Fibroblast of pulmonary artery (primary cell): ENCODE results near the gene ST6GAL1.
"Not testable (repeated sequence)": the region's sequence is repeated elsewhere in the genome, so short reads cannot be mapped to it uniquely, and the experiment has no call there.

Experiments
- DNase-seq: peaks from one replicate; pipeline ENCODE4 v3.0.0-alpha.2; 2010; ENCODE audit warnings: low read depth
- H3K4me3 ChIP-seq: replicated peaks from 2 replicates; pipeline ENCODE4 v1.5.1; 2011; ENCODE audit warnings: low read depth, mild to moderate bottlenecking, control low read depth, low read length, moderate library complexity
- CTCF ChIP-seq: IDR thresholded peaks from 2 replicates; pipeline ENCODE4 v1.5.1; 2011; ENCODE audit warnings: mild to moderate bottlenecking, control low read depth, low read length, inconsistent platforms; ENCODE audit errors: missing control alignments

The ST6GAL1 gene

GRCh38 chr3:186902154-186902553 lies 28.2 kb upstream of the ST6GAL1 start:
- H3K4me3 ChIP-seq = no peak overlapping the region
- TF ChIP-seq CTCF = no peak
- DNase-seq = no peak

GRCh38 chr3:186902713-186903112 lies 27.6 kb upstream of the ST6GAL1 start:
- H3K4me3 ChIP-seq = no peak overlapping the region
- no peak for TF ChIP-seq CTCF
- DNase-seq = no peak

GRCh38 chr3:186903676-186904075 lies 26.6 kb upstream of the ST6GAL1 start:
- DNase-seq, H3K4me3 ChIP-seq: not testable (repeated sequence)

GRCh38 chr3:186907075-186907474 lies 23.3 kb upstream of the ST6GAL1 start:
- not testable (repeated sequence) for DNase-seq, H3K4me3 ChIP-seq

- H3K4me3 ChIP-seq = no peak overlapping the region
- no peak for DNase-seq
- TF ChIP-seq CTCF = no peak
Measured at GRCh38 chr3:186909078-186909853, 21.1 kb upstream of the ST6GAL1 start.

GRCh38 chr3:186915806-186916796 lies 14.2 kb upstream of the ST6GAL1 start:
- no peak for TF ChIP-seq CTCF
- H3K4me3 ChIP-seq = no peak overlapping the region
- no peak for DNase-seq

- no peak overlapping the region for H3K4me3 ChIP-seq
- TF ChIP-seq CTCF = no peak
- no peak for DNase-seq
Measured at GRCh38 chr3:186917512-186918312, 12.6 kb upstream of the ST6GAL1 start.
